Mesothelial cell of epicardium (in vitro differentiated cells): ENCODE measurements around the gene NR2F1. TPM values are rescaled to one million over a fixed set of nuclear protein-coding genes. Genes with fewer than 3 reads are reported as not detected.

Source experiments
- DNase-seq, 2 experiments: peaks; one replicate each; pipeline ENCODE4 v3.0.0; 2021; ENCODE audit warnings: low spot score in 2 of 2; ENCODE audit not compliant: unreplicated experiment in 2 of 2
- H3K27ac Mint-ChIP-seq: 2 replicates; pipeline ENCODE4 v1.8.0; 2021; ENCODE audit warnings: mixed read lengths
- H3K27me3 Mint-ChIP-seq: 2 replicates; pipeline ENCODE4 v1.8.0; 2021; ENCODE audit warnings: low read depth, mixed read lengths
- H3K36me3 Mint-ChIP-seq: 2 replicates; pipeline ENCODE4 v1.8.0; 2021; ENCODE audit warnings: mixed read lengths
- H3K4me1 Mint-ChIP-seq: 2 replicates; pipeline ENCODE4 v1.8.0; 2021; ENCODE audit warnings: mixed read lengths
- H3K4me3 Mint-ChIP-seq: 2 replicates; pipeline ENCODE4 v1.8.0; 2021; ENCODE audit warnings: mild to moderate bottlenecking, moderate library complexity, mixed read lengths
- H3K9me3 Mint-ChIP-seq: 2 replicates; pipeline ENCODE4 v1.8.0; 2021; ENCODE audit warnings: mixed read lengths
- CTCF ChIP-seq: fragments of 200-600 bp; sonication (generic); IDR thresholded peaks from one replicate; pipeline ENCODE4 v1.5.0; 2021; ENCODE audit warnings: antibody characterized with exemption; ENCODE audit not compliant: unreplicated experiment
- total RNA-seq: library from RNA; stranded (reverse); gene quantifications from 3 replicates; pipeline ENCODE4 v1.2.1, GENCODE V29; 2021

NR2F1 gene
- total RNA-seq, 1 donor from 2014 or later, result 20.3 TPM

GRCh38 chr5:93584596-93585040 is 1.6 kb downstream of the NR2F1 start:
- H3K4me3 Mint-ChIP-seq, result peak overlapping the region; percentile 60
- peaks cover 40% of the 10 kb centered on the region for H3K27me3 Mint-ChIP-seq
- H3K36me3 Mint-ChIP-seq, result peaks cover 7% of the 10 kb centered on the region
- H3K27ac Mint-ChIP-seq, result no peak overlapping the region
- no peaks in the 10 kb centered on the region for H3K9me3 Mint-ChIP-seq
- no peak for TF ChIP-seq CTCF
- no peak for DNase-seq
- H3K4me1 Mint-ChIP-seq, result peaks cover 40% of the 10 kb centered on the region

- TF ChIP-seq CTCF, result no peak
- Mint-ChIP-seq H3K9me3 (no peaks in the 10 kb centered on the region), H3K27me3 (peaks cover 46% of the 10 kb centered on the region), H3K4me3 (peak overlapping the region; percentile 89), H3K36me3 (peaks cover 7% of the 10 kb centered on the region), H3K4me1 (peaks cover 46% of the 10 kb centered on the region), H3K27ac (peak overlapping the region; percentile 84)
- no peak for DNase-seq
Observed at GRCh38 chr5:93585041-93585766, 2.2 kb downstream of the NR2F1 start.

GRCh38 chr5:93585767-93586385 is 2.9 kb downstream of the NR2F1 start:
- H3K27me3 Mint-ChIP-seq, result peaks cover 47% of the 10 kb centered on the region
- H3K27ac Mint-ChIP-seq, result peak overlapping the region; percentile 84

GRCh38 chr5:93586736-93587596 is 3.9 kb downstream of the NR2F1 start:
- Mint-ChIP-seq H3K27ac (peak overlapping the region; percentile 15), H3K27me3 (peaks cover 58% of the 10 kb centered on the region), H3K9me3 (no peaks in the 10 kb centered on the region), H3K4me3 (peak overlapping the region; percentile 89), H3K36me3 (peaks cover 7% of the 10 kb centered on the region), H3K4me1 (peaks cover 53% of the 10 kb centered on the region)
- DNase-seq, result no peak
- no peak for TF ChIP-seq CTCF

More at GRCh38 chr5:93585767-93586385, 2.9 kb downstream of the NR2F1 start:
- Mint-ChIP-seq H3K9me3 (no peaks in the 10 kb centered on the region), H3K4me3 (peak overlapping the region; percentile 89), H3K36me3 (peaks cover 7% of the 10 kb centered on the region), H3K4me1 (peaks cover 50% of the 10 kb centered on the region)
- DNase-seq, result no peak
- TF ChIP-seq CTCF, result no peak

GRCh38 chr5:93587597-93588351 is 4.8 kb downstream of the NR2F1 start:
- TF ChIP-seq CTCF, result no peak
- no peaks in the 10 kb centered on the region for H3K9me3 Mint-ChIP-seq
- H3K36me3 Mint-ChIP-seq, result peaks cover 8% of the 10 kb centered on the region
- peaks cover 53% of the 10 kb centered on the region for H3K4me1 Mint-ChIP-seq
- peaks cover 59% of the 10 kb centered on the region for H3K27me3 Mint-ChIP-seq
- peak overlapping the region; percentile 15 for H3K27ac Mint-ChIP-seq
- H3K4me3 Mint-ChIP-seq, result peak overlapping the region; percentile 89
- DNase-seq, result peak in 1 of 2 experiments; percentile 37
